SU-DHL-6 (cell line): ENCODE data around the gene KIAA0825.

Experiments
- CTCF ChIP-seq: fragments of 200-600 bp; sonication (generic); IDR thresholded peaks from one replicate; pipeline ENCODE4 v1.5.1; 2017; ENCODE audit warnings: antibody characterized with exemption, mild to moderate bottlenecking, low read length, moderate library complexity; ENCODE audit not compliant: insufficient read depth, poor library complexity, severe bottlenecking
- EZH2phosphoT487 ChIP-seq: fragments of 200-600 bp; sonication (generic), shearing (Covaris generic); conservative IDR thresholded peaks from 2 replicates; pipeline ENCODE4 v1.6.1; 2018; ENCODE audit warnings: mild to moderate bottlenecking, antibody characterized with exemption, low read length, moderate library complexity, mixed read lengths

- TF ChIP-seq CTCF (no peak), EZH2phosphoT487 (no peak)
Observed at GRCh38 chr5:94181895-94182294, 436.5 kb downstream of the KIAA0825 start.
